ENCODE data around the gene RPS6KC1.
"Not testable (repeated sequence)": the region's sequence is repeated elsewhere in the genome, so short reads cannot be mapped to it uniquely, and the experiment has no call there.

The RPS6KC1 gene

DNA sequence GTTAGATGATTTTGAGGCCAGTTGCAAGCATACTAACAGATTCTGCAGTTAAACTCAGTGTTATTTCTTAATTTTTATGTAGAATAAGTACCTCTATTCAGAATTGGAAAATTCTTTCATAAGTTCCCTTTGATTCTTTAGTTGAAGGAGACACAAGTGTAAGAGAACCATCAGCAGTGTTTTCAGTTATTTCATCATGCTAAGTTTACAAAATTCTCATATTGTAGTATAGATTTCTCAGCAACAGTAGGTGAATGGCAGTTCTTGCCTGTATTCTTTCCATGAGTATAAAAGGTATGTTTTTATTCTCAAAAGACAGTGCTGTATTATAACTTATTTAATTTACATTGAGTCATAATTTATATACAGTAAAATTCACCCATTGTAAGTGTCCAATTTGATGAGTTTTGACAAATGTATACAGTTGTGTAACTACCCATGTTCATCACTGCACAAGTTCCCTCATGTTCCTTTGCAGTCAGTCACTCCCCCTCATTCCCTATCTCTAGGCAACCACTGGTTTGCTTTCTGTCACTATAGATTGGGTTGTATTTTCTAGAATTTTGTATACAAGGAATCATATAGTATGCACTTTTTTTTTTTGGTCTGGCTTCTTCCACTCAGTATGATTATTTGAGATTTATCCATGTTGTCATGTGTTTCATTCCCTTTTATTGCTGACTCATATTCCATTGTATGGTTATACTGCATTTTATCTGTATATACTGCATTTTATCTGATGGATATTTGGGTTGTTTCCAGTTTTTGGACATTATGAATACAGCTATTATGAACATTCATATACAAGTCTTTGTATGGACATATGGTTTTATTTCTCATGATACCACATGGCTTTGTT lies 3.9 kb downstream of the RPS6KC1 start:
- DNase-seq (ENCODE audit: insufficient read length, low spot score) (no peak), FAIRE-seq (peak; percentile 26)

DNA sequence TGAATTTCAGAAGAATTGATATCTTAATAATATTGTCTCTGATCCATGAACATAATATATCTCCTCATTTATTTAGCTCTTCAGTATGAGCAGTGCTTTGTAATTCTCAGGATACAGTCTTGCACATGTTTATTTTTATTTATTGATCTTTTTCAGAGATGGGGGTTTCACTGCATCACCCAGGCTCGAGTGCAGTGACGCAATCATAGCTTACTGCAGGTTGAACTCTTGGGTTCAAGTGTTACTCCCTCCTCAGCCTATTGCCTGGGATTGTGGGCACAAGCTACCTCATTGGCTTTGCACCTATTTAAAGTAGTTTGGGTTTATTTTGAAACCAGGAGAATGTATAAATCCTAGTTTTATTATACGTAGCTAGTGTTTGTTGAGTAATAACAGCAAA lies 4.7 kb downstream of the RPS6KC1 start:
- DNase-seq (ENCODE audit: insufficient read length, low spot score) = no peak
- no peak for FAIRE-seq

DNA sequence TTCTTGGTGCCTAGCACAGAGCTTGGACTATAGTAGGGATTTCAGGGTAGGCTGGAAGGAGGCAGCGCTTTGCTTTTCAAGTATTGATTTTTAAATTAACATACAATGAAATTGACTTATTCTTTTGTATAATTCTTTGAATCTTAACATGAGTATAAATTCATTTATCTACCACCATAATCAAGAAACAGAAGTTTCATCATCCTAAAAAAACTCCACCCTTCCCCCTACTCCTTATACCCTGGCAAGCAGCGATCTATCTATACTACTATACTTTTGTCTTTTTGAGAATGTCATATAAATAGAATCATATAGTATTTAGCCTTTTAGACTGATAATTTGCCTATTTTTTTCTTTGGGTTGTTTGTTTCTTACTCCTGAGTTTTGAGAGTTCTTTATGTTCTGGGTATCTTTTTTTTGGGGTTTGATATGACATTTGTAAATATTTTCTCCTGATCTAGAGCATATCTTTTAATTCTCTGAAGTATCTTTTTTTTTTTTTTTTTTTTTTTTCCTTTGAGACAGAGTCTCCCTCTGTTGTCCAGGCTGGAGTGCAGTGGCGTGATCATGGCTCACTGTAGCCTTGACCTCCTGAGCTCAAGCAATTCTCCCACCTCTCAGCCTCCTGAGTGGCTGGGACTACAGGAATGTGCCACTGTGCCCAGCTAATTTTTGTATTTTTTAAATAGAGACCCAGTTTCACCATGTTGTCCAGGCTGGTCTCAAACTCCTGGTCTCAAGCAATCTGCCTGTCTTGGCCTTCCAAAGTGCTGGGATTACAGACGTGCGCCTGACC lies 6.4 kb downstream of the RPS6KC1 start:
- DNase-seq (ENCODE audit: insufficient read length, low spot score) (no peak), FAIRE-seq (no peak)

DNA sequence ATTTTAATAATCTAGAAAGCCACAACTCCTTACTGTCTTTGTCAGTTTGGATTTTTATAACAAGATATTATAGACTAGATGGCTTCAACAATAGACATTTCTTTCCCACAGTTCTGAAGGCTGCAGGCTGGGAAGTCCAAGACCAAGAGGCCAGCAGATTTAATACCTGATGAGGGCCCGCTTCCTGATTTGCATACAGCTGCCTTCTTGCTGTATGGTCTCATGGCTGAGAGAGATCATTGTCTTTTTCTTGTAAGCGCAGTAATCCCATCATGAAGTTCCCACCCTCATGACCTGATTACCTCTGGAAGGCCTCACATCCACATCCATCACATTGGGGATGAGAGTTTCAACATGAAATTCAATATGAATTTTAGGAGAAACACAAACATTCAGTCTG lies 9.8 kb downstream of the RPS6KC1 start:
- no peak for FAIRE-seq
- no peak for DNase-seq (ENCODE audit: insufficient read length, low spot score)

DNA sequence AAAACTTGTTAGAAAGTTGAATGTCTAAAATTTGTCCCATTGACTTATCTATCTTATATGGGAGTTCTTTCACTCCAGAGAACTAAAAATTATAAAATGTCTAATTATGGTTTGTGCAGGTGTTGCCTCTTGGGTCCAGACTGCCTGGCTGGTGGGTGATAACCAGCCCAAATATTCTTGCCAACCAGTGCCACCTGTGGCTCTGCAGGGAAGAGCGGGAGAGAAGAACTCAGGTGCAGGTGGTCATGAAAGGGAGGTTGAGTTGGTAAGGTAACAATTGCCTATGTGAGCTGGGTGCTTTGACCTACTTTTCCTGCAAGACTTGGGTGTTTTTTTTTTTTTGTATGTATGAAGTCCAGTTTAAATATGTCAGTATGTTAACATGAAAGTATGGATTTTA lies 10.2 kb downstream of the RPS6KC1 start:
- FAIRE-seq = peak; percentile 73
- no peak for DNase-seq (ENCODE audit: insufficient read length, low spot score)

DNA sequence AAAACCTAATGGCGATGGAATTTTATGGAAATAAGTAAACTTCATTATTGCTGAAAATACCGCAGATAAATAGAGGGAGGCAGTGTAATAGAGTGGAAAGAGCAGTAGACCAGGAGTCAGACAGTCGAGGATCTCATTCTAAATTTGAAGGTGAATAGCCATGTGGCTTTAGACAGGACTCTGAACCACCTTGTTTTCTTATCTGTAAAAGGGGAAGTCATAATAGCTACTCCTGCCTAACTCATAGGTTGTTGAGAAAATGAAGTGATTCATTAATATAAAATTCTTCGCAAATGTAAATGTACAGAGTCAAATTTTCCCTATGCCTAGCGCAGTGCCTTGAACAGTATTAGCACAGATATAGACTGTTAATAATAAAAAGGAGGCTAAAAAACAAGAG lies 14.8 kb downstream of the RPS6KC1 start:
- no peak for DNase-seq (ENCODE audit: insufficient read length, low spot score)
- no peak for FAIRE-seq

DNA sequence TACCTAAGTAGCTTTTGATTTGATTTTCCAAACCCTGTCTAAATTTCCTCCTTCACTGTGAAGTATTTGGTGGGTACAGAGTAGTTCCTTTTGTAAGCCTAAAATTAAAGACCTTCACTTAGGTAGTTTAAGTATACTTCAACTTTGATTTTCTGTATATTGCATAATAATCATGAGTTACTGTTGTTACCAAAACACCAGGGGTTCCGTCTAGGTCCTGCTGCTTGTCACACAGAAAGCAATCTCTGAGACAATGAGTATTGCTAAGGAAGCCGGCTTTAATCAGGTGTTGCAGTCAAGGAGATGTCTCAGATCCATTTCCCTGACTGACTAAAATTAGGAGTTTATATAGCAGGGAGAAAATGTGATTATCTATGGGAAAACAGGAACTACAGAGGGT lies 15.3 kb downstream of the RPS6KC1 start:
- DNase-seq (ENCODE audit: insufficient read length, low spot score) (no peak), FAIRE-seq (no peak)

DNA sequence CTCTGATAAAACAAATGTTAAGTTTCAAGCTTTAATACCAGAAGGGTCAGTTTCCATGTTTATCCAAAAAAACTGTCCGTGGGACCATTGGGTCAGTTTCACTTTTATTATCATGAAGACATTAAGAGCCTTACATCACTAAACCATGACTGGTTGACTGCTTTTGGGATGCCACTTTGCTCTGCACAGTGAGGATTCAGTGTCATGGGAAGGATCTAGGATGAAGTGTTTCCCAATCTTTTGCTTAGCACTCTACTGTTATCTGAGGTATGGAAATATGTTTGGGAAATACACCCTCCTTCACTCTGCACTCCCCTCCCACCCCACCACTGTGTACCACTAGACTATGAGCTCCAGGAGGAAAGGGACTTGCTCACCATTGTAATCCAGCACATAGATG lies 16.3 kb downstream of the RPS6KC1 start:
- no peak for DNase-seq (ENCODE audit: insufficient read length, low spot score)
- FAIRE-seq = no peak

DNA sequence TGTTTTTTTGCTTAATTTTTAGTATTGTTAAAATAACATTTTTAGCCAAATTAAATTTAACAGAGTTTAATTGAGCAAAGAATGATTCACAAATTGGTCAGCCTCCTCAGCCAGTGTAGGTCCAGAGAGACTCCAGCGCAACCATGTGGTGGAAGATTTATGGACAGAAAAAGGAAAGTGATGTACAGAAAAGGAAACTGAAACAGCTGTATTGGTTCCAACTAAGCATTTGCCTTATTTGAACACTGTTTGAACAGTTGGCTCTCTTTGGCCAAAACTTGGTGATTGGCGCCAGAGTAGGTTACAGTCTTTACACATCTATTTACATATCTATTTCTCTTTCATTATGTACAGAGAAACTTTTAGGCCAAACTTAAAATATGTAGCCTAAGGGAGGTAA lies 19.4 kb downstream of the RPS6KC1 start:
- peak; percentile 91 for FAIRE-seq
- DNase-seq (ENCODE audit: insufficient read length, low spot score) = peak; percentile 36

DNA sequence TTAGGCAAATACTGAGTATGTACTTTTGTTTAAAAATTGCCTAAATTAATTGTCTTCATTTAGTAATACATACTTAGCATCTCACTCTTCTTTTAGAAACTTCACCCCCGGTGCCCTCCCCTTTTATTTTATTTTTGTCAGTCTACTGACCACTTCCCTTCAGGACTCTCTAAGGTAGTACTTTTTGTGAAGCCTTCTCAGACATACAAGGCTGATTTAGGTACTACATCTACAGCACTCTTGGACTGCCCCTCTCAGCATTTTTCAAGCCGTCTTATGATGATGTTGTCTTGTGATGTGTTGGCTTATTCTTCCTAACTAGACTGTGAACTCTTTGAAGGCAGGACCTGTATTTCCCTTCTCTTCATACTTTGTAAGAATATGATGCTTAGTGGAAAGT lies 24.7 kb downstream of the RPS6KC1 start:
- DNase-seq (ENCODE audit: insufficient read length, low spot score) = no peak

DNA sequence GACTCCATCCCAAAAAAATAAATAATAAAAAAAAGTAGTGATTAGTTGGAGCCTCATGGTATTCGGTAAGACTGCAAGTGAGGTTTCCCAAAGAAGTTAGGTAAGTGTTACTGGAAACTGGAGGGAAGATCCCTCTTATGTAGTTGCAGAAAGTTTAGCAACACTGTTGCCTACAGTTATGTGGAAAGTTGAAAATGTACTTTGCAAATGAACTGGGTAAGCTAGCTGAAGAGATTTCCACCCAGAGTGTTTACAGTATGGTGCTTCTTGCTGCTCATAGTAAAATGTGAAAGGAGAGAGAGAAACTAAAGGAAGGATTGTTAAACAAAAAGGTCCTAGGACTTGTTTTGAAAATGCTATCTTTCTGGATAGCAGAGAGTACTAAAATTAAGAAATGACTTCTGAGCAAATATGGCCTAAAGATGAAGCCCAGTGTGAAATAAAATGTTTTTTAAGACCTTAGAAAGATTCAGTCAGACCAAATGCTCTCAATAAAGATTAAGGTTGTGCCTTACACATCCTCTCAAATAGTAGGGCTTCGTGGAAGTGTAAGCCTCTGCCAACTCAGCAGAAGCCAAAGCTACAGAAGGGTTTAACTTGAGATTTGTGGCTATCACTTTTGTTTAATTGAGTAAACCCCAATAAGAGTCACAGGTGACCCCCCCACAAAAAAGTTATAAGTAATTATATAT lies 31.5 kb downstream of the RPS6KC1 start:
- FAIRE-seq = no peak
- DNase-seq (ENCODE audit: insufficient read length, low spot score) = no peak

More for the DNA sequence above, 24.7 kb downstream of the RPS6KC1 start:
- no peak for FAIRE-seq

DNA sequence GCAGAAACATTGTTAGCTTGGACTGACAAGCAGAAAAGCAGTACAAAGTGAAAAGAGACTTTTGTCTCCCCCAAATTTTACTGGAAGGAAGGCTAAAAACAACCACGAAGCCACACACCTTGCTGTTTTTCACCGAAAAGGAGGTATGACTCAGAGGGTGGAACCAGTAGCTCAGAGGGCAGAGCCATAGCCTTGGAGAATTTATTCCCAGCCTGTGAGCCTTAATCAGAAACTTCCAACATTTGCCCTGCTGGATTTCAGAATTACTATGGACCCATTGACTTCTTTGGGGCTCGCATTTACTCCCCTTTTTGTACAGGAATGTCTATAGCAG lies 32.0 kb downstream of the RPS6KC1 start:
- DNase-seq (ENCODE audit: insufficient read length, low spot score) (no peak), FAIRE-seq (no peak)

DNA sequence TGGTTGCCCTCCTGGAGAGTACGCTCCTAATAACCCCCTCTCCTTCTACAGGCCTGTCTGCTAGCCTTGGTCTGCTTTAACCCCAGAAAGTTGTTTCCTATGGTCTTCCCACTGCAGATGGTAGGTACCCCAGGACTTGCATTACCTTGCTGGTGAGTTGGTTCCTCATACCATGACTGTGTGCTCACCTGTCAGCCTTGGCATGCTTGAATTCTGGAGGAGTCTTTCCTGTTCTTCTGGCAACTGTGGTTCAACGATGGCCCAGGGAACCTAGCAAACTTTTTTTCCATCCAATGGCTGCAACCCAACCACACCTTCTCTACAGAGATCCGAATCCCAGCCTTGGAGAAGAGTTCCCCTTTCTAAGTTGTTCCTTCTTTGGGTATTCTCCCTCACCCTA lies 36.9 kb downstream of the RPS6KC1 start:
- FAIRE-seq (no peak), DNase-seq (ENCODE audit: insufficient read length, low spot score) (no peak)

DNA sequence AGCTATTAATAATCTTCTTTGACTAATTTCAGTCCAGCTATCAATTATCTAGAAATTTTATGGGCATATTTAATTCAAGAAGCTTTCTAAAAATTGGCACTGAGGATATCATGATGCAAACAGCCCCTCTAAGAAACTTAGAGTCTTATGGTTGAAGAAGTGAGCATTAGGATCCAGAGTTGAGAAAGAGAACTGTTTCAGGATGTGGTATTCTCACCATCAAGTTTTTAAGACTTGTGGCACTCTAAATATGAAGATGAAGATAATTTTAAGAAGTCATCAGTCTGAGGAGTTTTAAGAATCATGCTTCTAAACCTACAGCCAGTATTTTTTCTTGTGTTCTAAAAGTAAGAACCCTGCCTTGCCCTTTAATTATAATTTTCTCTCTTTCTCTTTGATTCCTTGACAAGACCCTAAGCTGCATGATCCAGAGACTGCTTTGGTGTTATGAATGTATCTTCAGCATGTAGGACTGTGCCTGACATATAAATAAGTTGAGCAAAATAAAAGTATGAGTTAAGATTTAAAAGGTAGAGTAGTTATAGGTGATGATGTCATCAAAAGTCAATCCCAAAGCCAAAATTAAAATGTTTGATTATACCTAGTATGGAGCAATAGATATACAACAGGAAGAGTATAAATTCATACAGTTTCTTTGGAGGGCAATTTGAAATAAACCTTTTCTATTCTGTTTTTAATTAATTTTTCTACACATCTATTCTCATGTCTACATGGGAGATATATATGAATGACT lies 39.1 kb downstream of the RPS6KC1 start:
- DNase-seq (ENCODE audit: insufficient read length, low spot score) = no peak
- FAIRE-seq = no peak

DNA sequence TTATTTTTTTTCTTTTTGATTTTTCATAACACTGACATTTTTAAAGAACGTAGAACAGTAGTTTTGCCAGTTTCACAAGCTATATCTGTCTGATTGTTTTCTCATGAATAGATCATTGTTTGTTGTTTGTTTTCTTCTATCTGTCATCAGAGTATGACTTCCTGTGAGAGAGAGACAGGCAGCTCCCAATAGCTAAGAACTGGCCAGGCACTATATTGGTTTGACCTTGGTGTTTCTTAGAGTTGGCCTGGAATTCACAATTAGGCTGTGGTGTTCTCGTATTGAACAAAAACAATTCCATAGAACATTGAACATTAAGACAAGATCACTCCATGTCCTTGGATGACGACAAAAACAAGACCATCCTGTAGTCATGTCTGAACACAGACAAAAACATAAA lies 43.4 kb downstream of the RPS6KC1 start:
- FAIRE-seq = peak; percentile 11
- DNase-seq (ENCODE audit: insufficient read length, low spot score) = no peak

DNA sequence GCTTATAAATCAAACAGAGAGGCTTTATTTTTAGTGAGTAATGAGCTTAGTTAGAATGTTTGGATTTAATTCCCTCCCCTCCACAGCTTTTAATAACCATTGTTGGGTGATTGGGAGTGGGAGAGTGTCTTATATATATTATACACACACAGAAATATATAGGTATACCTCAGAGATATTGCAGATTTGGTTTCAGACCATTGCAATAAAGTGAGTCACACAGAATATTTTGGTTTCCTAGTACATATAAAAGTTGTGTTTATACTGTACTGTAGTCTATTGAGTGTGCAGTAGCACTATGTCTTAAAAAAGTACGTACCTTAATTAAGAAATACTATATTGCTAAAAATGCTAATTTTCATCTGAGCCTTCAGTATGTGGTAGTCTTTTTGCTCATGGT lies 44.4 kb downstream of the RPS6KC1 start:
- FAIRE-seq (no peak), DNase-seq (ENCODE audit: insufficient read length, low spot score) (no peak)

DNA sequence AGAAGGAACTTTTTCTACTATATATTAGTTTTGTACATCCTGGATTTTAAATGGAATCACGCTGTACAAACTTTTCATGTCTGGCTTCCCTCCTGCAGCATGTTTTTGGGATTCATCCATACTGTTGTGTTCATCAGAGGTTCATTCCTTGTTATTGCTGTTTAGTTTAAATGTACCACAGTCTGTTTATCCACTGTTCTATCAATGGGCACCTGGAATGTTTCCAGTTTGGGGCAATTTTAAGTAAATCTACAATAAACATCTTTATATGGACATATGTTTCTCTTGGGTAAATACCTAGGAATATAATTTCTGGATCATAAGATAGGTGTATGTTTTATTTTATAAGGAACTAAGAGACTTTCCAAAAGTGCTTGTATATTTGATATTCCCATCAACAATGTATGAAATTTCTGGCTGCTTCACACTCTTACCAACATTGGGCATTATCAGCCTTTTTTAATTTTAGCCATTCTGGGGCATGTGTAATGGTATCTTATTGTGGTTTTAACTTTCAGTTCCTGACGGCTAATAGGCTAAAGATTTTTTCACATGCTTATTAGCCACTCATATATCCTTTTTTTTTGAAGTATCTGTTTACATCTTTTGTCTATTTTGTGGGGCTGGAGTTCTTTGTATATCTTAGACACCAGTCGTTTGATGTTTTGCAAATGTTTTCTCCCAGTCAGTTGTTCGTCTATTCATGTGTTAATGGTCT lies 48.8 kb downstream of the RPS6KC1 start:
- no peak for DNase-seq (ENCODE audit: insufficient read length, low spot score)
- no peak for FAIRE-seq

DNA sequence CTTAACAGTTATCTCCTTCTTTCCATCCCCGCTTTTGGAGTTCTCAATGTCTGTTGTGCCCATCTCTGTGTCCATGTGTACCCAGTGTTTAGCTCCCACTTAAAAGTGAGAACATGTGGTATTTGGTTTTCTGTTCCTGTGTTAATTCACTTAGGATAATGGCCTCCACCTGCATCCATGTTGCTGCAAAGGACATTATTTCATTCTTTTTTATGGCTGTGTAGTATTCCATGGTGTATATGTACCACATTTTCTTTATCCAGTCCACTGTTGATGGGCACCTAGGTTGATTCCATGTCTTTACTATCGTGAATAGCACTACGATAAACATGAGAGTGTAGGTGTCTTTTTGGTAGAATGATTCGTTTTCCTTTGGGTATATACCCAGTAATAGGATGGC lies 49.5 kb downstream of the RPS6KC1 start:
- FAIRE-seq; DNase-seq (ENCODE audit: insufficient read length, low spot score): not testable (repeated sequence)

DNA sequence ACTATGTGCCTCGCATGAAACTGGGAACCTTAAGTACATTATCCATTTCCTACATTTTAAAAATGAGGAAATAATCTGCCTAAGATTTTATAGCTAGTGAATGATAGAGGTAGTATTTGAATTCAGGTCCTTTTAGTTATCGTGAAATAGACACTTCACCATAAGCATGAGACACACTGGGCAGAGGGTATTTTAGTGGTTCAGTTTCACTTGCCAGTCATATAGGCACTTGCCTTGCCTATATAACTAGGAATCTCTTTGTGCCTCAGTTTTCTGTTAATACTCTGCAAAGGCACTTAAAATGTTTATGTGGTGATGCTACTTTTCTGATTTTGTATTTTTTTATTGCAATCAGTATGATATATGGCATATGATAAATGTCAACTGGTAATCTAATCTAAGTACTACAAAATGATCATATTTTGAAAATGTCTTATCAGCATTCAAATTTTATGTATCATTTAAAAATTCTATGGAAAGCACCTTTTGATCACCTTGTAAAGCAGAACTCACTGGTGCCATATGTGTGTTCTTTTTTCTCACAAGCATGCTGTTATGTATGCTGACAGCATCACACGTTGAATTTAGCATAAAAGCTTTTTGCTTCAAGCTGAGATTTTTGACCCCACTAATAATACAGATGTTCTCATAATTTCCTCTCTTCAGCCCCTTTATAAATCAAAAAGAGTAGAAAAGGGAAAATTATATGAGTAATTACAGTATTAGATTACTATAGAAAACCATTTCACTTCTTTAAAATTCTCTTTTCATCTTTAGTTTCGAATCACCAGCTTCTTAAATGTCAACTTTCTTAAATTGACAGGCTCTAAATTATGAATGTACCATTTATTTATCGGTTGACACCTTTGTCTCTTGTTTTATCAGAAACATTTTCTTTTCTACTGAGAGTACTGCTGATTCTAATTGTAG lies 52.6 kb downstream of the RPS6KC1 start:
- DNase-seq (ENCODE audit: insufficient read length, low spot score) (no peak), FAIRE-seq (peak; percentile 53)

All from GM19239 (cell line).